ENCODE results near the gene ITIH1.

ITIH1 gene

DNA sequence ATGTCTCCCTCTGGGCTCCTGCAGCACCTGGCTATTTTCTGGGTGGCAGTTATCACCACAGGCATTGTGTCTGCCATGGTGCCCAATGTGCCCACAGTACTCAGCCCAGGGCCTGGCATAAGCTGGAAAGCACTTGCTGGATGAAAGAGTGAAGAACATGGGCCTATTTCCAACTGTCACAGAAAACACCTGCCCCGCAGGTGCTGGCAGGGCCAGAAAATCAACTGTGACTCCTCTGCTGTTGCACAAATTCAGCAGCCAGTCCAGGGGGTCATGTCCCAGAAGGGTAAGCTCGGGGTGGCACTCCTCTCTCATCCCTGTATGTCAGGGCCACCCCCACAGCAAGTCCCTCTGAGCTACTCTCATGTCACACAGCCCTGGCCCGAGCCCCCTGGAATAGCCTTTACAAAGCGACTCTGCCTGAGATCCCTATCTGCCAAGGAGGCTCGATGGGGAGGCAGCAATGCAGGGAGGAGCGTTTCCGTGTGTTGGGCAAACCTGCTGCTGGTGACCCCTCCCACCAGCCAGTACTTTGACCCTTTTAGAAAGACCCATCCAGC lies 34.1 kb downstream of the ITIH1 start:
- no peaks in the 10 kb centered on the region for H3K9me3 ChIP-seq (replicated peaks; ENCODE audit: insufficient read depth, low read length)
- no peaks in the 10 kb centered on the region for H3K4me1 ChIP-seq (ENCODE audit: low read length)
- TF ChIP-seq EZH2 (optimal IDR thresholded peaks at IDR 0.05; ENCODE audit: low read depth, low read length) (no peak), EZH2phosphoT487 (IDR thresholded peaks at IDR 0.05; ENCODE audit: low read length) (no peak)
- TF ChIP-seq, protein P1, sequence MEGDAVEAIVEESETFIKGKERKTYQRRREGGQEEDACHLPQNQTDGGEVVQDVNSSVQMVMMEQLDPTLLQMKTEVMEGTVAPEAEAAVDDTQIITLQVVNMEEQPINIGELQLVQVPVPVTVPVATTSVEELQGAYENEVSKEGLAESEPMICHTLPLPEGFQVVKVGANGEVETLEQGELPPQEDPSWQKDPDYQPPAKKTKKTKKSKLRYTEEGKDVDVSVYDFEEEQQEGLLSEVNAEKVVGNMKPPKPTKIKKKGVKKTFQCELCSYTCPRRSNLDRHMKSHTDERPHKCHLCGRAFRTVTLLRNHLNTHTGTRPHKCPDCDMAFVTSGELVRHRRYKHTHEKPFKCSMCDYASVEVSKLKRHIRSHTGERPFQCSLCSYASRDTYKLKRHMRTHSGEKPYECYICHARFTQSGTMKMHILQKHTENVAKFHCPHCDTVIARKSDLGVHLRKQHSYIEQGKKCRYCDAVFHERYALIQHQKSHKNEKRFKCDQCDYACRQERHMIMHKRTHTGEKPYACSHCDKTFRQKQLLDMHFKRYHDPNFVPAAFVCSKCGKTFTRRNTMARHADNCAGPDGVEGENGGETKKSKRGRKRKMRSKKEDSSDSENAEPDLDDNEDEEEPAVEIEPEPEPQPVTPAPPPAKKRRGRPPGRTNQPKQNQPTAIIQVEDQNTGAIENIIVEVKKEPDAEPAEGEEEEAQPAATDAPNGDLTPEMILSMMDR (IDR thresholded peaks at IDR 0.05; ENCODE audit: low read length): no peak
- no peak overlapping the region for H3K4me3 ChIP-seq (ENCODE audit: low read length)
- no peaks in the 10 kb centered on the region for H4K20me1 ChIP-seq (ENCODE audit: insufficient read depth, low read length)
- no peak overlapping the region for H3K27ac ChIP-seq (ENCODE audit: low read length)
- H3F3A ChIP-seq (ENCODE audit: insufficient read depth, low read length): no peaks in the 10 kb centered on the region
- no peak overlapping the region for H3K9ac ChIP-seq (ENCODE audit: low read length)
- H3K36me3 ChIP-seq (replicated peaks; ENCODE audit: insufficient read depth, low read length): no peaks in the 10 kb centered on the region
- H3K9me2 ChIP-seq (replicated peaks; ENCODE audit: insufficient read depth, low read length): no peaks in the 10 kb centered on the region
- H3K4me2 ChIP-seq (ENCODE audit: low read depth, low read length): no peak overlapping the region
- DNase-seq: no peak
- no peak overlapping the region for H2AFZ ChIP-seq (ENCODE audit: low read length)
- no peaks in the 10 kb centered on the region for H3K79me2 ChIP-seq (ENCODE audit: low read length)
- no peaks in the 10 kb centered on the region for H3K27me3 ChIP-seq (replicated peaks; ENCODE audit: insufficient read depth, low read length)

DNA sequence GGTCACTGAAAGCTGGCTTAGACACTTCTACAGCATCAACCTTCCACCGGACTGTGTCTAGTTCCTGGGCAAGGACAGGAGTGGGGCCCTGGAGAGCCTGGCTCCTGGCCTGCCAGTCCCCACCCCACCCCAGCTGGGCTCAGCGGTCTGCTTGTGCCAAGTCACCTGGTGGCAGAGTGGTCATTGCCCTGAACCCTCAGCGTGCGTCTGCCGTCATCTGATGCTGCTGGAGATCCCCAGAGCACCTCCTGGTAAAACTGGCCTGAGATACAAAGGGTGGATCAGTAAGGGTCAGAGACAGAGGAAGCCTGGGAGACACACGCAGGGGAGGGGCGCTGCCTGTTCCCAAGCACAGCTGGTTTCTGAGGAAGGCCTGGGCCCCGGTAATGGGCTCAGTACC lies 36.4 kb downstream of the ITIH1 start:
- no peak overlapping the region for H3K9ac ChIP-seq (ENCODE audit: low read length)
- no peaks in the 10 kb centered on the region for H3K9me2 ChIP-seq (replicated peaks; ENCODE audit: insufficient read depth, low read length)
- no peaks in the 10 kb centered on the region for H3K79me2 ChIP-seq (ENCODE audit: low read length)
- no peak overlapping the region for H2AFZ ChIP-seq (ENCODE audit: low read length)
- no peaks in the 10 kb centered on the region for H3K4me1 ChIP-seq (ENCODE audit: low read length)
- no peaks in the 10 kb centered on the region for H4K20me1 ChIP-seq (ENCODE audit: insufficient read depth, low read length)
- H3K27ac ChIP-seq (ENCODE audit: low read length): no peak overlapping the region
- no peaks in the 10 kb centered on the region for H3K27me3 ChIP-seq (replicated peaks; ENCODE audit: insufficient read depth, low read length)
- no peaks in the 10 kb centered on the region for H3K9me3 ChIP-seq (replicated peaks; ENCODE audit: insufficient read depth, low read length)
- TF ChIP-seq EZH2phosphoT487 (IDR thresholded peaks at IDR 0.05; ENCODE audit: low read length) (no peak), EZH2 (optimal IDR thresholded peaks at IDR 0.05; ENCODE audit: low read depth, low read length) (no peak)
- TF ChIP-seq, protein P1 (IDR thresholded peaks at IDR 0.05; ENCODE audit: low read length): no peak
- H3K4me2 ChIP-seq (ENCODE audit: low read depth, low read length): no peak overlapping the region
- no peak overlapping the region for H3K4me3 ChIP-seq (ENCODE audit: low read length)
- no peak for DNase-seq
- H3K36me3 ChIP-seq (replicated peaks; ENCODE audit: insufficient read depth, low read length): no peaks in the 10 kb centered on the region
- H3F3A ChIP-seq (ENCODE audit: insufficient read depth, low read length): no peaks in the 10 kb centered on the region

DNA sequence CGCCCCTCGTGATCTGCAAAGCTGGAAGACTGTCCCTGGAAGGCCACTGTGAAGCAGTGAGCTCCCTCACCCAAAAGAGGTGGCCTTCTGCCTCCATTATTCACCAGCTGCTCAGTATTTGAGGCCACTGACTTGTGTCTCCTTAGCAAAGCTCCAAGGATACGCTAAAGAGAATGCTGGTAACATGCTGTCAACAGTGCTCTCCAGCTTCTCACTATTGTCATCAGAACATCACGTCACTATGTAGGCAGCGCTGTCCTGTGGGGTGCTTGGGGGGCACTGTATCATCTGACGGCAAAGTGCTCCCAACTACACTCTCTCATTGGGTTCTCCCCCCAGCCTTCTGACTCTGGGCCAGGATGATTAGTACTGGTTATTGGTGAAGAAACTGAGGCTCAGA lies 38.8 kb downstream of the ITIH1 start:
- no peaks in the 10 kb centered on the region for H3K4me1 ChIP-seq (ENCODE audit: low read length)
- no peak overlapping the region for H3K27ac ChIP-seq (ENCODE audit: low read length)
- no peaks in the 10 kb centered on the region for H3K9me2 ChIP-seq (replicated peaks; ENCODE audit: insufficient read depth, low read length)
- H3K4me2 ChIP-seq (ENCODE audit: low read depth, low read length): no peak overlapping the region
- no peaks in the 10 kb centered on the region for H3K36me3 ChIP-seq (replicated peaks; ENCODE audit: insufficient read depth, low read length)
- no peak overlapping the region for H2AFZ ChIP-seq (ENCODE audit: low read length)
- no peak for DNase-seq
- no peak overlapping the region for H3K4me3 ChIP-seq (ENCODE audit: low read length)
- no peaks in the 10 kb centered on the region for H3F3A ChIP-seq (ENCODE audit: insufficient read depth, low read length)
- H3K27me3 ChIP-seq (replicated peaks; ENCODE audit: insufficient read depth, low read length): no peaks in the 10 kb centered on the region
- no peak overlapping the region for H3K9ac ChIP-seq (ENCODE audit: low read length)
- no peaks in the 10 kb centered on the region for H3K79me2 ChIP-seq (ENCODE audit: low read length)
- no peaks in the 10 kb centered on the region for H3K9me3 ChIP-seq (replicated peaks; ENCODE audit: insufficient read depth, low read length)
- no peaks in the 10 kb centered on the region for H4K20me1 ChIP-seq (ENCODE audit: insufficient read depth, low read length)
- TF ChIP-seq, protein P1 (IDR thresholded peaks at IDR 0.05; ENCODE audit: low read length): no peak
- no peak for TF ChIP-seq EZH2phosphoT487 (IDR thresholded peaks at IDR 0.05; ENCODE audit: low read length)
- TF ChIP-seq EZH2 (optimal IDR thresholded peaks at IDR 0.05; ENCODE audit: low read depth, low read length): no peak

Data from MM.1S (cell line).